IMR-90 (cell line): ENCODE measurements around the gene TET1. TPM values are rescaled to one million over a fixed set of nuclear protein-coding genes. Genes with fewer than 3 reads are reported as not detected.
"Not testable (repeated sequence)": the region's sequence is repeated elsewhere in the genome, so short reads cannot be mapped to it uniquely, and the experiment has no call there.

Source experiments
- ATAC-seq: fragments of 200-7000 bp; cut with Tn5 transposase; 2 replicates; pipeline ENCODE4 v1.9.1; 2020; ENCODE audit warnings: low read depth, mild to moderate bottlenecking, moderate library complexity
- BruUV-seq: library from RNA; stranded (reverse); fragments of 400-500 nt; replicated peaks from 2 replicates; lab custom pipeline; 2021; lab: Mats Ljungman, UMichigan
- CTCF ChIA-PET: fragments of 300-600 bp; formaldehyde crosslinking; extraction: SDS; loops from one replicate; lab custom pipeline; 2021; ENCODE audit warnings: antibody characterized with exemption; lab: Yijun Ruan, JAX
- POLR2A ChIA-PET: fragments of 300-600 bp; sonication (Branson Sonifier 250); formaldehyde crosslinking; loops from one replicate; lab custom pipeline; 2022; ENCODE audit warnings: antibody characterized with exemption; ENCODE audit not compliant: unreplicated experiment; lab: Charles Lee
- DNase-seq: peaks from one replicate; pipeline ENCODE4 v3.0.0; 2013
- H2AFZ ChIP-seq: replicated peaks from 2 replicates; pipeline ENCODE3; 2013; ENCODE audit warnings: low read length, mild to moderate bottlenecking; ENCODE audit not compliant: poor library complexity
- H2AK5ac ChIP-seq: 2 replicates; pipeline ENCODE4 v1.6.1; 2013; ENCODE audit warnings: low read depth, low read length, inconsistent platforms
- H2AK9ac ChIP-seq: replicated peaks from 2 replicates; pipeline ENCODE3; 2013; ENCODE audit warnings: mild to moderate bottlenecking, low read depth, low read length, moderate library complexity; ENCODE audit not compliant: poor library complexity
- H2BK120ac ChIP-seq: 2 replicates; pipeline ENCODE4 v1.6.1; 2013; ENCODE audit warnings: low read depth, low read length, inconsistent platforms
- H2BK15ac ChIP-seq: 3 replicates; pipeline ENCODE4 v1.6.1; 2013; ENCODE audit warnings: low read depth, low read length, inconsistent platforms
- H2BK20ac ChIP-seq: 2 replicates; pipeline ENCODE4 v1.6.1; 2013; ENCODE audit warnings: low read depth, mild to moderate bottlenecking, inconsistent platforms, low read length, moderate library complexity
- H2BK5ac ChIP-seq: 2 replicates; pipeline ENCODE4 v1.6.1; 2013; ENCODE audit warnings: mild to moderate bottlenecking, low read depth, low read length, inconsistent platforms; ENCODE audit not compliant: poor library complexity, severe bottlenecking
- H3K14ac ChIP-seq: replicated peaks from 2 replicates; pipeline ENCODE4 v1.6.1; 2013; ENCODE audit warnings: low read depth, low read length, inconsistent platforms
- H3K18ac ChIP-seq: 2 replicates; pipeline ENCODE4 v1.6.1; 2013; ENCODE audit warnings: low read depth, low read length, control low read depth
- H3K23ac ChIP-seq: 2 replicates; pipeline ENCODE4 v1.6.1; 2013; ENCODE audit warnings: low read depth, low read length, inconsistent platforms
- H3K27ac ChIP-seq: 2 replicates; pipeline ENCODE4 v1.5.1; 2013; ENCODE audit warnings: mild to moderate bottlenecking, control low read depth, low read length; ENCODE audit not compliant: insufficient read depth
- H3K27me3 ChIP-seq: 2 replicates; pipeline ENCODE4 v1.6.1; 2013; ENCODE audit warnings: low read length; ENCODE audit not compliant: control insufficient read depth, insufficient read depth
- H3K36me3 ChIP-seq: 2 replicates; pipeline ENCODE4 v1.6.1; 2013; ENCODE audit warnings: low read length, mixed read lengths; ENCODE audit not compliant: control insufficient read depth, insufficient read depth
- H3K4ac ChIP-seq: 2 replicates; pipeline ENCODE4 v1.6.1; 2013; ENCODE audit warnings: low read depth, low read length, inconsistent platforms
- H3K4me1 ChIP-seq: 2 replicates; pipeline ENCODE4 v1.6.1; 2013; ENCODE audit warnings: low read length, mixed read lengths; ENCODE audit not compliant: control insufficient read depth, insufficient read depth
- H3K4me2 ChIP-seq: 2 replicates; pipeline ENCODE4 v1.6.1; 2013; ENCODE audit warnings: low read depth, mild to moderate bottlenecking, control low read depth, low read length, moderate library complexity
- H3K4me3 ChIP-seq: 2 replicates; pipeline ENCODE4 v1.5.1; 2013; ENCODE audit warnings: low read depth, mild to moderate bottlenecking, control low read depth, low read length, moderate library complexity; ENCODE audit not compliant: insufficient read depth
- H3K56ac ChIP-seq: 2 replicates; pipeline ENCODE4 v1.6.1; 2013; ENCODE audit warnings: low read length, inconsistent platforms; ENCODE audit not compliant: insufficient read depth; ENCODE audit errors: extremely low read depth
- H3K79me1 ChIP-seq, 2 experiments: 2 replicates each; pipeline ENCODE4 v1.6.1; 2013; ENCODE audit warnings: low read length in 2 of 2, inconsistent platforms in 1 of 2, low read depth in 1 of 2
- H3K9ac ChIP-seq: 2 replicates; pipeline ENCODE4 v1.6.1; 2013; ENCODE audit warnings: low read depth, low read length, control low read depth
- H3K9me1 ChIP-seq: 2 replicates; pipeline ENCODE4 v1.6.1; 2013; ENCODE audit warnings: low read length, inconsistent platforms; ENCODE audit not compliant: insufficient read depth
- H3K9me3 ChIP-seq: 2 replicates; pipeline ENCODE4 v1.6.1; 2013; ENCODE audit warnings: low read length; ENCODE audit not compliant: control insufficient read depth, insufficient read depth
- H4K20me1 ChIP-seq: 2 replicates; pipeline ENCODE4 v1.6.1; 2013; ENCODE audit warnings: low read length, inconsistent platforms; ENCODE audit not compliant: insufficient read depth
- H4K5ac ChIP-seq: 2 replicates; pipeline ENCODE4 v1.6.1; 2013; ENCODE audit warnings: mild to moderate bottlenecking, low read depth, low read length, control low read depth
- H4K8ac ChIP-seq, 2 experiments: 2 replicates each; pipeline ENCODE4 v1.6.1; 2013; ENCODE audit warnings: low read depth in 2 of 2, low read length in 2 of 2, control low read depth in 1 of 2, inconsistent platforms in 1 of 2
- H4K91ac ChIP-seq: 2 replicates; pipeline ENCODE4 v1.6.1; 2013; ENCODE audit warnings: low read depth, low read length, inconsistent platforms; ENCODE audit not compliant: insufficient read depth
- WGBS, 2 experiments: methylation state at CpG; one replicate each; pipeline versions ENCODE4 v1.1.5 to v1.1.7; 2013; ENCODE audit warnings: missing lambda C conversion rate in 2 of 2; ENCODE audit not compliant: insufficient read length in 1 of 2; ENCODE audit errors: extremely low coverage in 2 of 2; 5-methylcytosine and 5-hydroxymethylcytosine counted together
- dilution Hi-C: fragments of 300-500 bp; cut with HindIII; formaldehyde crosslinking; loops from one replicate; pipeline ENCODE4 v1.14.3; 2018; ENCODE audit warnings: low sequenced_read_pairs; ENCODE audit not compliant: unreplicated experiment
- in situ Hi-C: fragments of 300-500 bp; cut with MboI; formaldehyde crosslinking; loops from 3 replicates; pipeline ENCODE4 v1.14.3; 2019; ENCODE audit warnings: low sequenced_read_pairs, inconsistent platforms, mixed read lengths
- intact Hi-C: fragments of 100-400 bp; cut with micrococcal nuclease; formaldehyde crosslinking; loops from 2 replicates; pipeline ENCODE4 v1.10.0; 2022
- polyA plus RNA-seq, 3 experiments: library from polyadenylated mRNA; depleted of rRNA; stranded (reverse); fragments of >200 nt; gene quantifications; 2 replicates each; pipeline ENCODE4 v1.2.3, GENCODE V29; 2012; ENCODE audit warnings: low replicate concordance in 1 of 3
- total RNA-seq: library from RNA; depleted of rRNA; stranded (reverse); fragments of >200 nt; gene quantifications from 2 replicates; pipeline ENCODE4 v1.2.3, GENCODE V29; 2012

Gene TET1
- total and polyA plus RNA-seq, 2 of the 4 experiments (the other 2 are of a cell fraction), result 1.0 to 4.3 TPM

- POLR2A ChIA-PET, BruUV-seq, H2BK15ac ChIP-seq, H2BK5ac ChIP-seq, H2BK20ac ChIP-seq, H3K56ac ChIP-seq, H3K18ac ChIP-seq, H3K9me3 ChIP-seq, H3K4me2 ChIP-seq, H4K5ac ChIP-seq, H3K9me1 ChIP-seq, H3K14ac ChIP-seq, H3K27me3 ChIP-seq, H2AK9ac ChIP-seq, H4K91ac ChIP-seq, DNase-seq, H4K8ac ChIP-seq, H2BK120ac ChIP-seq, H2AK5ac ChIP-seq, H3K9ac ChIP-seq, H3K79me1 ChIP-seq, intact Hi-C loops, H3K23ac ChIP-seq, H3K27ac ChIP-seq, H2AFZ ChIP-seq, ATAC-seq, in situ Hi-C loops, H3K4me1 ChIP-seq, H3K4me3 ChIP-seq, H4K20me1 ChIP-seq, H3K4ac ChIP-seq, CTCF ChIA-PET, dilution Hi-C loops, H3K36me3 ChIP-seq: not testable (repeated sequence)
- WGBS, 2 experiments, result 94% methylated on average over 3 of the region's 13 CpGs; no CpG with 5 or more reads in 1 of the 2 experiments
Measured at GRCh38 chr10:68713065-68713464, 152.9 kb downstream of the TET1 start.
